Brain microvascular endothelial cell (primary cell): Measurements from ENCODE around the gene BDKRB1.
A peak's percentile ranks its signal among the peaks of the same experiment; 100 is the strongest.

Source experiments
- DNase-seq: peaks from one replicate; pipeline ENCODE4 v3.0.0-alpha.2; 2020
- H3K27ac ChIP-seq: fragments of 250-450 bp; sonication (Bioruptor Pico); 2 replicates; pipeline ENCODE4 v1.5.1; 2020; ENCODE audit warnings: mild to moderate bottlenecking, moderate library complexity
- H3K27me3 ChIP-seq: fragments of 250-450 bp; sonication (Bioruptor Pico); replicated peaks from 2 replicates; pipeline ENCODE4 v1.5.1; 2020; ENCODE audit warnings: mild to moderate bottlenecking
- H3K36me3 ChIP-seq: fragments of 250-450 bp; sonication (Bioruptor Pico); replicated peaks from 2 replicates; pipeline ENCODE4 v1.5.1; 2020; ENCODE audit warnings: mild to moderate bottlenecking
- H3K4me3 ChIP-seq: 2 replicates; pipeline ENCODE4 v1.5.1; 2011; ENCODE audit warnings: low read depth, mild to moderate bottlenecking, control low read depth, low read length, moderate library complexity
- CTCF ChIP-seq: IDR thresholded peaks from 2 replicates; pipeline ENCODE4 v1.5.1; 2011; ENCODE audit warnings: low read depth, mild to moderate bottlenecking, moderate library complexity, low read length, control low read depth, inconsistent platforms; ENCODE audit errors: missing control alignments
- in situ Hi-C: cut with HindIII; loops from 2 replicates; pipeline ENCODE4 v1.10.0; 2017; ENCODE audit warnings: low sequenced_read_pairs, low pct_ligation_motif_present

BDKRB1 gene

GRCh38 chr14:96250485-96250884, 5.5 kb upstream of the BDKRB1 start:
- Histone ChIP-seq H3K27me3 (no peaks in the 10 kb centered on the region), H3K36me3 (no peaks in the 10 kb centered on the region), H3K4me3 (no peak overlapping the region), H3K27ac (no peak overlapping the region)
- no peak for TF ChIP-seq CTCF
- in situ Hi-C loops = no loop called here
- no peak for DNase-seq

- in situ Hi-C loops = no loop called here
- no peak for DNase-seq
- TF ChIP-seq CTCF = no peak
- Histone ChIP-seq H3K36me3 (no peaks in the 10 kb centered on the region), H3K27ac (no peak overlapping the region), H3K4me3 (no peak overlapping the region), H3K27me3 (no peaks in the 10 kb centered on the region)
These were observed 4.3 kb upstream of the BDKRB1 start for GRCh38 chr14:96251656-96252155.

- H3K36me3 ChIP-seq = no peaks in the 10 kb centered on the region
- in situ Hi-C loops = no loop called here
These were observed 3.5 kb upstream of the BDKRB1 start for GRCh38 chr14:96252323-96252998.

GRCh38 chr14:96252999-96253539, 2.9 kb upstream of the BDKRB1 start:
- no peaks in the 10 kb centered on the region for H3K27me3 ChIP-seq
- TF ChIP-seq CTCF = no peak
- H3K36me3 ChIP-seq = no peaks in the 10 kb centered on the region
- peak; percentile 89 for DNase-seq
- H3K4me3 ChIP-seq = no peak overlapping the region
- H3K27ac ChIP-seq = peak overlapping the region; percentile 20
- in situ Hi-C loops = no loop called here

More at GRCh38 chr14:96252323-96252998, 3.5 kb upstream of the BDKRB1 start:
- TF ChIP-seq CTCF = no peak
- Histone ChIP-seq H3K27ac (peak overlapping the region; percentile 15), H3K27me3 (no peaks in the 10 kb centered on the region), H3K4me3 (no peak overlapping the region)
- DNase-seq = no peak

GRCh38 chr14:96254687-96255086, 1.3 kb upstream of the BDKRB1 start:
- DNase-seq = no peak
- Histone ChIP-seq H3K27ac (no peak overlapping the region), H3K4me3 (no peak overlapping the region), H3K27me3 (no peaks in the 10 kb centered on the region), H3K36me3 (no peaks in the 10 kb centered on the region)
- no peak for TF ChIP-seq CTCF
- in situ Hi-C loops = no loop called here
